ENCODE results near the gene FAM72A. TPM values are rescaled to one million over a fixed set of nuclear protein-coding genes. Genes with fewer than 3 reads are reported as not detected.
A peak's percentile ranks its signal among the peaks of the same experiment; 100 is the strongest.
"Not testable (repeated sequence)": the region's sequence is repeated elsewhere in the genome, so short reads cannot be mapped to it uniquely, and the experiment has no call there.

The FAM72A gene
- total RNA-seq, 4 donors from 2014 or later: 0.29 to 2.7 TPM; not detected in 2

DNA sequence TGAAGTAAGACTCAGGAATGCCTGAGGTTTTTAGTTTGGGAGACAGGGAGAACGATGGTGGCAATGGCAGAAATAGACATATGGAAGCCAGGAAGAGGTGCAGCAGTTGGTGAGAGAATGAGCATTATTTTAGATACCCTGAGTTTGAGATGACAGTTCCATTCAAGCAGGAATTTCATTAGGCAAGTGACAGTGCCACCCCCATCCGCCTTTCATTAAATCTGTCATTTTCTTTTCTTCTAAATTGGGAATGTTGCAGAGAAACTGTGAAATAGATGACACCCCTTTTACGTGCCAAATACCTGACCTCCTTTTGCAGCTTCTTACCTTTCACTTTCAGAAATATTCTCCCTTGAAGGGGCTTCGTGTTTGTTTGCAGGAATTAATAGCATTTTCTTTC lies 22.7 kb upstream of the FAM72A start:
- DNase-seq; H3K36me3 ChIP-seq; H3K27me3 ChIP-seq; intact Hi-C loops (cut with DNase I; ENCODE audit: low total_unique reads); H3K9me3 ChIP-seq; H3K27ac ChIP-seq; H3K4me1 ChIP-seq; H3K4me3 ChIP-seq: not testable (repeated sequence)

GRCh38 chr1:206224190-206224776 lies 21.6 kb upstream of the FAM72A start:
- H3K36me3 ChIP-seq; H3K4me1 ChIP-seq; H3K27me3 ChIP-seq; intact Hi-C loops (cut with DNase I; ENCODE audit: low total_unique reads); H3K4me3 ChIP-seq; DNase-seq; H3K27ac ChIP-seq; H3K9me3 ChIP-seq: not testable (repeated sequence)

- H3K27ac ChIP-seq; H3K36me3 ChIP-seq; DNase-seq; H3K27me3 ChIP-seq; intact Hi-C loops (cut with DNase I; ENCODE audit: low total_unique reads); H3K4me3 ChIP-seq; H3K9me3 ChIP-seq; H3K4me1 ChIP-seq: not testable (repeated sequence)
These were observed 18.9 kb upstream of the FAM72A start for GRCh38 chr1:206221585-206221984.

DNA sequence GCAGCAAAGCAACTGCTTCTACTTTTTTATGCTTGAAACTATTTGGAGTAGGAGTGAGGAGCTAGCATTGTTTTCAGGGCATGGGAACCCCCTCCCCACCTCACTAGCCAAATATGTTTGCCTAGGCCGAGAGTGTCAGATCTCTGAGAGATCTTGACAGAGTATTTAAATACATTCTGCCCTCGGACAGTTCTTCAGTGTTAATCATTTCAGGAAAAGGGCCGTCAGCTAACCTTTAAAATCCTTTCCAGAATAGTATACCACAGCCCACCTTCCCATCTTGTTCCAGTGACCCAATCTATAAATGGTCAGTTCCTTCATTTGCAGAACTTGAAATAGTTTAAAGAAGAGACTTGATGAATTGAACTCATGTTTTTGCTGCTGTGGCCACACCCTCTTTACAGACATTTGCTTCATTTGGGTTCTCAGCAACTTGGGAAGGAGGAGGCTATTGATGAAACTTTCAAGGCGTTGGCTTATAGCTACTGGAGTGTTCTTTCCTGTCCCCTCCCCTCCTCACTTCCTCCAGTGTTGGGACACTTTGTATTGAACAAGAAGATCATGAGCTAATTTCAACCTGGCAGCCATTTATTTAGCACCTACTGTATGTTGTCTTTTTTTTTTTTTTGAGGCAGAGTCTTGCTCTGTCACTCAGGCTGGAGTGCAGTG lies 17.8 kb upstream of the FAM72A start:
- H3K4me3 ChIP-seq; H3K9me3 ChIP-seq; H3K27me3 ChIP-seq; DNase-seq; intact Hi-C loops (cut with DNase I; ENCODE audit: low total_unique reads); H3K36me3 ChIP-seq; H3K4me1 ChIP-seq: not testable (repeated sequence)
- peak overlapping the region; percentile 43 to 47 for H3K27ac ChIP-seq

DNA sequence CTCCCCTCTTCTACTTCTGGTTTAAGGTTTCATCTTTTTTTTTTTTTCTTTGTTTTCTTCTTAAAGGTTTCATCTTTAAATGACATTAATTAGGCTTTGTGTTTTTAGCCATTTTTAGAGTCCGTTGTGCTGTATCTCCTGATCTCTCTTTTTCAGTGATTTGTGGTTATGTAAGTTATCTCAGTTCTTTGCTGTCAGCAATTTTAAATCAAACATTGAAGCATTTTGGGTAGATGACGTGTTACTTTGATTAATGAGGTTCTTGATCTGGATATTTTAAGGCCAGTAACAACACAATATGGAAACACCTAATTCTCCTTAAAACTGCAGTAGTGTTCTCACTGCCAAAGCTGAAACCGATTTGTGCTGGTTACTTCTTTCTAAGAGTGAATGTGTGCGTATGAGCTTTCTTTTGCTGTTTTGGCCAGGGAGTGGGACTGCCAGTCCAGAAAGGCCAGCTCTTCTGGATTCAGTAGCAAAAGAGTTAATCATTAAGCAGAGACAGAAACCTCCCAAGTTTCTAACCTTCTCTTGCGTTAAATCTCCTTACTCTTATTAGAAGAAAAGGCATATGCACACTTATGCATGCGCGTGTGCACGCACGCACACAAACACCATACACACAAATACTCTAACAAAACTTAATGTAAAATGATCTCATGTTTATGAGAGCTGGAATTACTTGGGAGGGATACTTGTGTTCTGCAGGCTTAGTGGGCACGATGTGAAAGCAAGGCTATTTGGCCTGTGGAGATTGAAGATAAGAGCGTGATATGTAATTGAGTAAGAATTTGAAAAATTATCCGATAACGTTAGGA lies 17.1 kb upstream of the FAM72A start:
- not testable (repeated sequence) for H3K4me3 ChIP-seq

GRCh38 chr1:206218765-206219164 lies 16.1 kb upstream of the FAM72A start:
- H3K27me3 ChIP-seq; DNase-seq; H3K27ac ChIP-seq; H3K36me3 ChIP-seq; intact Hi-C loops (cut with DNase I; ENCODE audit: low total_unique reads); H3K9me3 ChIP-seq; H3K4me3 ChIP-seq; H3K4me1 ChIP-seq: not testable (repeated sequence)

More for the DNA sequence above, 17.1 kb upstream of the FAM72A start:
- H3K9me3 ChIP-seq; intact Hi-C loops (cut with DNase I; ENCODE audit: low total_unique reads); H3K4me1 ChIP-seq; H3K36me3 ChIP-seq; DNase-seq; H3K27me3 ChIP-seq: not testable (repeated sequence)
- H3K27ac ChIP-seq: peak overlapping the region in 1 of 2 donors; percentile 43

- H3K27me3 ChIP-seq; DNase-seq; H3K4me3 ChIP-seq; H3K27ac ChIP-seq; intact Hi-C loops (cut with DNase I; ENCODE audit: low total_unique reads); H3K36me3 ChIP-seq; H3K9me3 ChIP-seq; H3K4me1 ChIP-seq: not testable (repeated sequence)
These were observed 15.6 kb upstream of the FAM72A start for GRCh38 chr1:206218285-206218684.

GRCh38 chr1:206215600-206216392 lies 13.2 kb upstream of the FAM72A start:
- DNase-seq; H3K4me3 ChIP-seq; H3K27ac ChIP-seq; intact Hi-C loops (cut with DNase I; ENCODE audit: low total_unique reads); H3K36me3 ChIP-seq; H3K4me1 ChIP-seq; H3K9me3 ChIP-seq; H3K27me3 ChIP-seq: not testable (repeated sequence)

DNA sequence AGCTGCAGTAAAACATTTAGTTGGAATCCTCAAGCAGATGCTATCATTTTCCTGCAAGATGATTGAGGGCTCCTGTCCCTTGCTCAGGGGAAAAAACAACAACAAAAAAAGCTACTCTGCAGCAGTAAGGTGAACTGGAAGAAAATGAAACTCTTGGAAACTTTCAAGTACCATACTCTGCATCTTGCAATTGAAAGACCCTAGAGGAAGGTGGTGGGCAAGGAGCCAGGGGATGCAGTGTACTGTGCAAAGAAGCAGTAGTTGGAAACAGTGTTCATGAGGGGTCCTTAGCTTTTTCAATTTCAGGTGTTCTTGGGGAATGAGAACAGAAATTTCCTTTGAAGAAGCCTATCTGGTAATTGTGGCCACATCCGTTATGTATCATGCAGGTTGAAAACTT lies 8.2 kb upstream of the FAM72A start:
- H3K27me3 ChIP-seq; intact Hi-C loops (cut with DNase I; ENCODE audit: low total_unique reads); H3K4me3 ChIP-seq; H3K9me3 ChIP-seq; H3K27ac ChIP-seq; H3K36me3 ChIP-seq; H3K4me1 ChIP-seq: not testable (repeated sequence)
- peak in 1 of 2 donors; percentile 22 for DNase-seq

- DNase-seq; H3K4me1 ChIP-seq; H3K36me3 ChIP-seq; H3K27ac ChIP-seq; intact Hi-C loops (cut with DNase I; ENCODE audit: low total_unique reads); H3K9me3 ChIP-seq; H3K27me3 ChIP-seq: not testable (repeated sequence)
- H3K4me3 ChIP-seq: peak overlapping the region in 1 of 2 donors; percentile 26
These were observed 2.9 kb upstream of the FAM72A start for GRCh38 chr1:206205569-206205968.

DNA sequence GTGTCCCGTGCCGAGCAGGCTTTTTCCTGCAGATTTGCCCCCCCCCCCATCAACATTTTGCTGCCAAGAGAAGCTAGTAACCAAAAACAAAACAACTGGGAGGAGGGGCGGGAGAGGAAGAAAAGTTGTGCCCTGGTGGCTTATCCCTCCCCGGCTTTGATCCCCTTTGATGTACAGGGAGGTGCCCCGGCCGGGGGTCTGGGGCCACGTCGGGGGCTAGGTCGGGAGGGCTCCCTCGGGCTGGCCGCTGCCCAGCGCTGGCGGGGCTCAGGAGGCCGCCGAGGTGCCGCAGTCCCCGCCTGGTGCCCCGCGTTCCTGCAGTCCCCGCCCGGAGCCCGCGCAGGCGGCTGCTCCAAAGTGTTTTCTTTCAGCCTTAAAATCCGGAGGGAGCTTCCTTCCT lies 2.2 kb upstream of the FAM72A start:
- Histone ChIP-seq H3K27ac (peak overlapping the region; percentile 79), H3K4me3 (peak overlapping the region; percentile 21 to 55)
- H3K36me3 ChIP-seq; intact Hi-C loops (cut with DNase I; ENCODE audit: low total_unique reads); H3K9me3 ChIP-seq; H3K4me1 ChIP-seq; H3K27me3 ChIP-seq: not testable (repeated sequence)
- peak; percentile 13 to 28 for DNase-seq

DNA sequence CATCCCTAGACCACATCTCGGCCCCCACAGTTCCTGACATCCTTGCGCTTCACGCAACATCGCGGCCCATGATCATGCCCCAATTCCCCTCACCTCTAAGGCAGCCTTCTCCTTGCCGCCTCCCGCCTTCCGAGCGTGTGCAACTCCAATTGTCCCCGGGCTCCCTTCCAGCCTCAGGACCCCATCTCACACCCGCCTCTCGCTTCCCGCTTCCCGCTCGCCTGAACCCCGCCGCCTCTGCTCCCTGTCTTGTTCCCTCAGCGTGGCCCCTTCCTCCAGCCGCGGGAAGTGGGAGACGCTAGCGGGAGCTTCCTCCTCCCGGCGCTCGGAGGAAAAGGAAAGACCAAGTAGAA lies 1.5 kb upstream of the FAM72A start:
- intact Hi-C loops (cut with DNase I; ENCODE audit: low total_unique reads); H3K9me3 ChIP-seq; H3K4me1 ChIP-seq; H3K27me3 ChIP-seq; H3K36me3 ChIP-seq: not testable (repeated sequence)
- H3K27ac ChIP-seq: peak overlapping the region; percentile 72 to 82
- peak in 1 of 2 donors; percentile 20 for DNase-seq
- H3K4me3 ChIP-seq: peak overlapping the region; percentile 31 to 43
